Stimulated activated CD8-positive, alpha-beta memory T cell treated with anti-CD3 and anti-CD28 coated beads, Interleukin-15, amount 100 ng/mL, for 1 hour (primary cell): ENCODE data around the gene ZNF597.
A peak's percentile ranks its signal among the peaks of the same experiment; 100 is the strongest.

Source experiments
- DNase-seq: peaks from one replicate; pipeline ENCODE4 v3.0.0-alpha.2; 2020; ENCODE audit warnings: low read depth

The ZNF597 gene

DNA sequence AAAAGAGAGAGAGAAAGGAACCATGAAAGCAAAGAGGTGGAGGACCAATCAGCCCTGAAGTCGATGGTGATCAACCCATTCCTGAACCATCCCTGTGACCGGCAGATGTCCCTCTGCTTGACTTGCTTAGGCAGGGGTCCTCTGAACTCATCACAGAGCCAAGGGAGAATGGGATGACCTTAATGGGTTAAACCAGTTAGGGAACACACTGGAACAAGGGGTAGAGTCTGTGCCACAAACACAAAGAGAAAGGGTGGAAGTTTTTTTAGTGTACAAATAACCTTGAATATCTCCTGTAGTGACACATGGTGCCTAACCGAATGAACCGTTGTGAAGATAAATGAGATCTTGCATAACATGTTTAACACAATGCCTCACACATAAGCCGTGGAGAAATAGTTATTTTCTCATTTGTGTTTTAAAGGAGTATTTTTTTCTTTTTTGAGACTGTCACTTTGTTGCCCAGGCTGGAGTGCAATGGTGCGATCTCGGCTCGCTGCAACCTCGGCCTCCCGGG lies 11.4 kb upstream of the ZNF597 start:
- DNase-seq = no peak

DNA sequence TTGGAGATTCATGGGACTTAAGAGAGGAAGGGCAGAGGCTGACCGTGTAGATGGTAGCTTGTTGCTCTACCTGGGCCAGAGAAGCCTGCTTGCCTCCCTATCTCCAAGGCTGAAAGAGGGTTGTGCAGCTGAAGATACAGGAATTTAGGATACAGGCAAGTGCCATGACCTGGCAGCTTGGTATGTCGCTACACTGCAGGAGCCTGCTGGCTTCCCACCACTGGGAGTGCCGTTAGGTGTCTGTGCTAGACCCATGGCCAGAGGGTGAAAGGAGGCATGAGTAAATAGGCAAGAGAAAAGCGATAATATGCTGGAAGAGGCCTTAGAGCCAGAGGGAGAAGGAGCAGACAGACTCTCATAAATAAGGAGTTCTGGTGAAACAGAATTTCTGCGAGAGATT lies 10.8 kb upstream of the ZNF597 start:
- no peak for DNase-seq

DNA sequence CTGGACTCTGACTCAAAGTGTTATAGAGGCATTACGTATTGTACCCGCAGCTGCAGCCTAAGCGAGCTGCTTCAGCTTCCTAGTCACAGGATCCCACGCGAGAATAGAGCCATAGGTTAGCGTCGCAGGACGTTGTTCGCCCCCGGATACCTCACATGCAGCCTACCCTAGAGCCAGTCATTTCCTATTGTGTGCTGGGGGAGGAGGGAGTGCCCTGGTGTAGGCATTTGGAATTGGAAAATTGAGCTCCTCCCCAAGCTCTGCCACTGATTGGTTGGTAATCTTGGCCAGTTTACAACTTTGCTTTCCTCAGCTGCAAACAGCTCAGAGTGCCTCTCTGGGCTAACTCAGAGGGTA lies 706 bp upstream of the ZNF597 start:
- DNase-seq = no peak

DNA sequence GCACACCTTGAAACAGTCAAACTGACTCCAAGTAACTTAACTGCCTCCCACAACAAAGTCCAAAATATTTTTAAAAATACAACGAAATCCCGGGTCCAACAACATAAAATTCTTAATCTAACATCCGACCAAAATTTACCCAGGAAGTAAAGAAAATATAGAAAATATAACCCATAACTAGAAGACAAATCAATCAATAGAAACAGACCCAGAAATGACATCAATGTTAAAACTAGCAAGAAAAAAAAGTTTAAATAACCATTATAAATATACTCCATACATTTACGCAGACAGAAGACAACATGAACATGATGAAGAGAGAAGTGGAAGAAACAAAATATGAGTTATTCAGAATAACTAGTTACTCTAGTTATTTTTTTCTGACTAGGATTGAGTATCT lies 3.7 kb downstream of the ZNF597 start:
- no peak for DNase-seq

DNA sequence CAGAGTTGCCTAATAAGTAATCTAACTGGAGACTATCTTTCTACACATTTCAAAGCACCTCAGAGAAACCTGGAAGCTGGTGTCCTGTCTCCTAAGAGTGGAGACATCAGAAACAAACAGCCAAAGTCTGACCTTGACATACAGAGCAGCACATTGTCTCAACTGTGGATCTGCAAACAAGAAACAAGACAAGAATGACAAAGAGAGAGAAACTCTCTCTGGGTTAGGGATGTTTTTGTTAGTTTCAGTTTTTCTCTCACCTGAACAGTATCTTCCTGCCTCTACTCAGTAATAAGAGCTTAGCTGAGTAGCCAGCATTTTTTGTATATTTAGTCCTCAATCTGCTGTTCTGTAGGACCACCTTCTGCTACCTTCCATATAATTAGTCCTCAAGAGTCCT lies 8.9 kb downstream of the ZNF597 start:
- no peak for DNase-seq

DNA sequence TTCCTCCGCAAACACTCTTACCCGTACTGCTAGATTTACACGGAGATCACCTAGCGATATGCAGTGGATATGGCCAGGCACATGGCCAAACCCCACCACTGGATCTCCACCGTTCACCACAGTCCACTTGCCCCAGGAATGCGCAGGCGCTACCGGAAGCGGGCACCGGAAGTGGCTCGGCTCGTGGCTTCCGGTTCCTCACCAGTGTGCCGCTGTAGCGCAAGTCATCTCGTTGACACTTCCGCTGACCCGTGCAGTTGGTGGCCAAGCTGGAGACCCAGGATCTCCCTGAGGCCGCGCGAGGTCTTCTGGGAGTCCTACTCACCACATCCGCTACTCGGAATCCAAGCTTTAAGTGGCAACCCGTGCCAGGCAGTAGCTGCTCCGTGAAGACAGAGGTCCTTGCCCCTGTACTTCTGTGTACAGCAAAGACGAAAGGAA lies 11.5 kb downstream of the ZNF597 start:
- no peak for DNase-seq

DNA sequence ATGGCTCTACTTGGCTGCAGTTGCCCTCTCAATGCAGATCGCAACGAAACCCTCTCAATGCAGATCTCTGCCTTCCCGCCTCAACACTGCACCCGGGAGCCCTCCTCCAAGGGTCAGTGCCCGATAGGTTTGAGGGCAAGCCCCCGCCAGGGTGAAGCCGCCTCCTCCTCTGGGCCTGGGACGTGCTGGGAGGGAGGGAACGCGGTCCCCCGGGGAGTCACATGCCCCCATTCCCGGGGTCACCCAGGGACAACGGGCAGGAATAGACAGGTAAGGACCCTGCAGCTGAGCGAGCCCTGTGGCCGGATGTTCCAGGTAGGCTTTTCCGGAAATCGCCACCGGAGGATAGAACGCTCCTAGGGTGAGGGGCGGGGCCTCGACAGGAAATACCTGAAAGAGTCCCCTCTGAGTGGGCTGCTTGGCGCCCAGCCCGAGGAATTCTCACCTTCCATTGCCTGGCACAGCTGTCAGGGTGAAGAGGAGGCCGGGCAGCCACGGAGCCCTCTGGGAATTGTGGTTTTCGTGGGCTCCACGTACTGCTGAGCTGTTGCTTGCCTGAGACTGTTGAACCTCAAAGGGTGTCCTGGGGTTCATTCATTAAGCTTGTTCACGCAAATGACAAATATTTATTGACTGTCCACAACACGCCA lies 29.4 kb downstream of the ZNF597 start:
- DNase-seq = no peak

DNA sequence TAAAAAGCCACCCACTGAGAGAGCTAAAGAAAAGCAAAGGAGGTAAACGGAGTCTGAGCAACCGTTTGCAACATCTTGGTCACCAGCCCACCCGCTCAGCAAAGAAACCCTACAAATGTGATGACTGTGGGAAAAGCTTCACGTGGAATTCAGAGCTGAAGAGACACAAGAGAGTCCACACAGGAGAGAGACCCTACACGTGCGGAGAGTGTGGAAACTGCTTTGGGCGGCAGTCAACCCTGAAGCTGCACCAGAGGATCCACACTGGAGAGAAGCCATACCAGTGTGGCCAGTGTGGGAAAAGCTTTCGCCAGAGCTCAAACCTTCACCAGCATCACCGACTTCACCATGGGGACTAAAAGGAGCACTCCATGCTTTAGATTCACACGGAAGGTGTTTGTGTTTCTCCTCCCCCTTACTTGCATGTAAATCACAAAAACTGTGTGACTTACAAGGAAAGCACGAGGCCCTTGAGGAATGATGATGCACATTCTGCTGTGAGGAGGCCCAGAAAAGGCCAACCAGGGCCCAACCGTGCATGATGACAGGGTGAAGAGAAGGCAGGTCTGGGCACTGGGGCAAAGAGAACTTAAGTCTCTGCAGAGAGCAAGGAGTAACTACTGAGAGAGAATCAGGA lies 34.6 kb downstream of the ZNF597 start:
- DNase-seq = no peak

DNA sequence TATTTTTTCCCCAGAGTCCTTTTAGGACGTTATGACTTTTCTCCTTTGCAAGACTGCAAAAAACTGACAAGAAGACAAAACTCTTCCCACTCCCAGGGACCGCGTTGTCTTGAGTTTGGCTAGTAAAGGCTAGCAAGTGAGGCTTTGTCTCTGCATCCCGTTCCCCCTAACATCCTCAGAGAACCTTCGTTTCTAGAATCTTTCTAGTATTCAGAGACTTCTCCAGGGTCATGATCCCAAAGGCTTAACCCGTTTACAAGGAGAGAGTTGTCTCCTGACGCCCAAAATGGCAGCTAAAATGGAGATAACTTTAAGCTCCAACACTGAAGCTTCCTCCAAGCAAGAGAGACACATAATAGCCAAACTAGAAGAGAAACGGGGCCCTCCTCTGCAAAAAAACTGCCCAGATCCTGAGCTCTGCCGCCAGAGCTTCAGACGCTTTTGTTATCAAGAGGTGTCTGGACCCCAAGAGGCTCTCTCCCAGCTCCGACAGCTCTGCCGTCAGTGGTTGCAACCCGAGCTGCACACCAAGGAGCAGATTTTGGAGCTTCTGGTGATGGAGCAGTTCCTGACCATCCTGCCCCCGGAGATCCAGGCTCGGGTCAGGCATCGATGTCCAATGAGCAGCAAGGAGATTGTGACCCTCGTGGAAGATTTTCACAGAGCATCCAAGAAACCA lies 41.4 kb downstream of the ZNF597 start:
- DNase-seq = no peak

DNA sequence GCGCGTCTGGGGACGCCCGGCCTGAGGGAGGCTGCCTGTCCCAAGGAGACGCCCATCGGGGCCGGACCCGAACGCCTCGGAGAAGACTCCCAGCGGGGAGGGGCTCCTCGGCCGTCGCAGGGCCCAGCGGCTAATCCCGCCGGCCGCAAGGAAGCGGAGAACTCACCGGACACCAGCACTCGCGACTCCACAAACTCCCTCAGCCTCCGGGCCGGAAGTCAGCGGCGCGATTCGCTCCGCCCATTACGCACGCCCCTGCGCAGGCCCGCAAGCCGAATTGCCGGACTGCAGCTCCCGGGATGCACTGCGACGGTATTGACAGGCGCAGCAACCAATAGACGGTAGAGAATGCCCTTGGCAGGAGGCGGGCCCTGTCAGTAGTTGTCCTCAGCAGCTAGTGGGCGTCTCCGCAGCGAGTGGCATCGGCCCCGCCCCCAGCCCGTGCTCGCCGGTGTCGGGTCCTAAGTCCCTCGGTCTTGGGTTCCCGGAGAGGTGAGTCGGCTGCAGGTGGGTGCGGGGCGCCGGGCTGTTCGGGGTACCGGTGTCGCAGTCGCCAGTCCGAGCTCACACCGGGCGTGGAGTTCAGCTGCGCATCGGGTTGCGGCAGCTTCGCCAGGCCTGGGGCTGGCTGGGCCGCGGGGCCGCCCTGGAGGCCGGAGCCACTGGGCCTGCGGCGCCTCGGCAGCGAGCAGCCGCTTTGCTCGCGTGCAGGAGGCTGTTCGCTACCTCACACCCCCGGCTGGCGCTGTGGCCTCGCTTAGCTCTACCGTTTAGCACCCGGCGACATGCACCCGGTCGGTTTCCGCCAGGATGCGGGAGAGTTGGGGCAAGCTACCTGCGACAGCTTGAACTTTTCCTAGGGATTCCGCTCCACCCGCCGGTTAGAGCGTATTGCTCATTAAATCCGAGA lies 42.3 kb downstream of the ZNF597 start, which contains the start of the genes ZNF174 and ZSCAN32:
TSS of gene ZNF174 (plus strand) at position 437 of the 910 bp plus-strand sequence. CDS start 790 bp downstream, outside the sequence.
TSS of gene ZSCAN32 (minus strand) at position 226 of the 910 bp plus-strand sequence. CDS start 3,447 bp downstream, outside the sequence.
- peak; percentile 98 for DNase-seq

DNA sequence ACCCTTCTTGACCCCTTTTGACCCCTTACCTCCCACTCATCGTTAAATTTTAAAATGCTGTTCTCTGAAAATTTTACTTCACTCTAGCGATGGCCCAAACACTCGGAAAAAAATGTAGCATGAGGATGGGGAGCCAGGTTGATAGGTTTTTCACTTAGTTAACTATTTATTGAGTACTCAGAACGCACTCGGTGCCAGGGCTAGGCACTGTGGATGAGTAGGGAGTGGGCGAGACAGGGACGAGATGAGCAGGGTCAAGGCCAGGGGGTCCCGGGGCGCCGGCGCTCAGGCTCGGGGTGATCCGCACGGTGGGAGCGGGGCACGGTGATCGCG lies 42.9 kb downstream of the ZNF597 start:
- no peak for DNase-seq

DNA sequence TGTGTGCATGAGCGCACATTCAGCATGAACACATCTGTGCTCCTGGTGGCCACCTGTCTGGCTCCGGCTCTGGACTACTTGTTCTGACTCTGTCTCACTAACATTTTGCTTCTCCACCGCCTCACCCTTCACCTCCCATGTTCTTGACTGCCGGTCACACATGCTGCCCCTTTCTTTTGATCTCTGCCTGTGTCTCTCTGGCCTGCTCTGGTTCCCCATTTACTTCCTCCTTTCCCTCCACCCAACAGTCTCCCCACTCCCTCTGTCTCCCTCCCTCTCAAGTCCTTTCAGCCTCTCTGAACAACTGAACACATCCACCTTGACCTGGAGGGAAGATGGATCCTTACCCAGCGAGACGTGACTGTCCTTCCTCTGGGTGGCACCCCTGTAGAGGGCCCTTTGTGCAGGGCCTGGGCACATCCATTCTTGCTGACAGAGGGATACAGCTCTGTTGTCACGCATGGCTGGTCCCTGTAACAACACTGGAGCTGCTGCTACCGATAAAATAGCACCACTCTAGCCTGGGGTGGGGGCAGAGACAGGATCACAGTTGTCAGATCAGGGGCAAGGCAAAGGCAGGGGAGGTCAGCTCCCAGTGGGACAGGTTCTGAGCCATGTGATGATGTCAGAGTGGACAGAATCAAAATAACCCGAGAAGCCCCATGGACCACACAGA lies 53.5 kb downstream of the ZNF597 start:
- DNase-seq = no peak

DNA sequence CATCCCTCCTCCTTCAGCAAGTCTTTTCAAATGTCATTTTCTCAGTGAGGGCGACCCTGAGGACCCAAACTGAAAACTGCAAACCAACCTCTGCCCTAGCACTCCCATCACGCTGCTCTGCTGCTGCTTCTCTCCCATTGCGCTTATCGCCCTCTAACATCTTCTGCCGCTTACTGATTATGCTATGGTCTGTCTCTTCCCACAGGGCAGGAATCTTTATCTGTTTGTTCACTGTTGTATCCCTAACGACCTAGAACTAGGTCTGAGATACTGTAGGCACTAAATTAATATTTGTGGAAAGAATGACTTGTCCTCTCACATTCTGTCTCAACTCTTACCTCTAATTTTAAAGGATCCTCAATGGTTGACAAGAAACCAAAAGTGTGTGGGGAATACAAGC lies 55.0 kb downstream of the ZNF597 start:
- DNase-seq = no peak

DNA sequence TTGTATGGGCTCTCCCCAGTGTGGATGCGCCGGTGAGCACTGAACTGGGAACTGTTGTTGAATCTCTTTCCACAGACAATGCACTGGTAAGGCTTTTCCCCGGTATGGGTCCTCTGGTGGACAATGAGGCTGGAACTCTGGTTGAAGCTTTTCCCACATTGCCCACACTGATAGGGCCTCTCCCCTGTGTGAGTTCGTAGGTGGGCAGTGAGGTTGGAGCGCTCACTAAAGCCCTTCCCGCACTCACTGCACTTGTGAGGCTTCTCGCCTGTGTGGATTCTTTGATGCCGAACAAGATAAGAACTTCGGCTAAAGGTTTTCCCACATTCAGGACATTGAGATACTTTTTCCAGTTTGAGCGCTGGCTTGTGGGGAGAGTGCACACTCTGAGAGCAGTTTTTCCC lies 60.3 kb downstream of the ZNF597 start:
- no peak for DNase-seq
